Smooth muscle cell (in vitro differentiated cells): ENCODE results near the gene SULT1C2. TPM values are rescaled to one million over a fixed set of nuclear protein-coding genes. Genes with fewer than 3 reads are reported as not detected.

Source experiments
- DNase-seq: peaks from one replicate; lab custom pipeline; 2025; ENCODE audit not compliant: unreplicated experiment; lab: John Stamatoyannopoulos, UW
- H2AFZ ChIP-seq: fragments of 200-600 bp; sonication (generic); 2 replicates; pipeline ENCODE4 v1.6.0; 2016; ENCODE audit warnings: antibody characterized with exemption, low read depth, mild to moderate bottlenecking
- H3F3A ChIP-seq: fragments of 200-600 bp; sonication (generic); 2 replicates; pipeline ENCODE4 v1.6.0; 2017; ENCODE audit warnings: antibody characterized with exemption, low read depth
- H3K27ac ChIP-seq: fragments of 200-600 bp; sonication (generic); 2 replicates; pipeline ENCODE4 v1.5.1; 2016; ENCODE audit warnings: low read depth, mild to moderate bottlenecking
- H3K27me3 ChIP-seq: fragments of 200-600 bp; sonication (generic); 2 replicates; pipeline ENCODE4 v1.6.1; 2016; ENCODE audit warnings: low read depth, mild to moderate bottlenecking
- H3K36me3 ChIP-seq: fragments of 200-600 bp; sonication (generic); 2 replicates; pipeline ENCODE4 v1.5.1; 2016; ENCODE audit warnings: low read depth
- H3K4me1 ChIP-seq: fragments of 200-600 bp; sonication (generic); 2 replicates; pipeline ENCODE4 v1.5.1; 2016; ENCODE audit warnings: low read depth
- H3K4me2 ChIP-seq: fragments of 200-600 bp; sonication (generic); 2 replicates; pipeline ENCODE4 v1.6.0; 2016; ENCODE audit warnings: mild to moderate bottlenecking
- H3K4me3 ChIP-seq: fragments of 200-600 bp; sonication (generic); 2 replicates; pipeline ENCODE4 v1.5.1; 2016; ENCODE audit warnings: mild to moderate bottlenecking
- H3K79me2 ChIP-seq: fragments of 200-600 bp; sonication (generic); 2 replicates; pipeline ENCODE4 v1.6.0; 2016; ENCODE audit warnings: low read depth, mild to moderate bottlenecking
- H3K9ac ChIP-seq: fragments of 200-600 bp; sonication (generic); 2 replicates; pipeline ENCODE4 v1.6.0; 2016; ENCODE audit warnings: low read depth
- H3K9me3 ChIP-seq: fragments of 200-600 bp; sonication (generic); replicated peaks from 2 replicates; pipeline ENCODE4 v1.5.1; 2016; ENCODE audit warnings: low read depth
- H4K20me1 ChIP-seq: fragments of 200-600 bp; sonication (generic); 2 replicates; pipeline ENCODE4 v1.6.0; 2016; ENCODE audit warnings: low read depth
- CTCF ChIP-seq: fragments of 200-600 bp; sonication (generic); IDR thresholded peaks from 2 replicates; pipeline ENCODE4 v1.5.1; 2017; ENCODE audit warnings: borderline replicate concordance, mild to moderate bottlenecking, antibody characterized with exemption; ENCODE audit not compliant: insufficient read depth, poor library complexity, severe bottlenecking
- WGBS: methylation state at CpG from one replicate; pipeline ENCODE4 v1.1.7; 2016; ENCODE audit warnings: low lambda C conversion rate; 5-methylcytosine and 5-hydroxymethylcytosine counted together
- polyA plus RNA-seq: library from polyadenylated mRNA; unstranded; fragments of >200 nt; fragmentation: Nextera tagmentation; extraction: Ambion mirVana; gene quantifications from 2 replicates; pipeline ENCODE4 v1.2.1, GENCODE V29; 2016
- total RNA-seq: library from RNA; depleted of rRNA; stranded (reverse); fragments of >200 nt; gene quantifications from 2 replicates; pipeline ENCODE4 v1.2.3, GENCODE V29; 2014

SULT1C2 gene
- total and polyA plus RNA-seq, 2 experiments from 2014 or later, result not detected

GRCh38 chr2:108285616-108286015 is 3.1 kb upstream of the SULT1C2 start:
- Histone ChIP-seq H3K4me1 (no peaks in the 10 kb centered on the region), H3K27me3 (no peaks in the 10 kb centered on the region), H3F3A (no peaks in the 10 kb centered on the region), H3K36me3 (no peaks in the 10 kb centered on the region), H4K20me1 (no peaks in the 10 kb centered on the region), H3K4me2 (no peak overlapping the region), H3K9me3 (no peaks in the 10 kb centered on the region), H3K4me3 (no peak overlapping the region), H2AFZ (no peak overlapping the region), H3K79me2 (no peaks in the 10 kb centered on the region), H3K9ac (no peak overlapping the region), H3K27ac (no peak overlapping the region)
- no peak for DNase-seq
- no peak for TF ChIP-seq CTCF
- 90% methylated on average over 5 of the region's 5 CpGs for WGBS

GRCh38 chr2:108287169-108287568 is 1.5 kb upstream of the SULT1C2 start:
- Histone ChIP-seq H3K4me3 (no peak overlapping the region), H3K27me3 (no peaks in the 10 kb centered on the region), H3K36me3 (no peaks in the 10 kb centered on the region), H3F3A (no peaks in the 10 kb centered on the region), H3K4me2 (no peak overlapping the region), H3K27ac (no peak overlapping the region), H3K9me3 (no peaks in the 10 kb centered on the region), H3K9ac (no peak overlapping the region), H3K4me1 (no peaks in the 10 kb centered on the region), H3K79me2 (no peaks in the 10 kb centered on the region), H4K20me1 (no peaks in the 10 kb centered on the region), H2AFZ (no peak overlapping the region)
- WGBS, result 91% methylated on average over 2 of the region's 2 CpGs
- no peak for DNase-seq
- no peak for TF ChIP-seq CTCF

- DNase-seq, result no peak
- H3K4me2 ChIP-seq, result no peak overlapping the region
- no peaks in the 10 kb centered on the region for H3K36me3 ChIP-seq
- H3K4me1 ChIP-seq, result no peaks in the 10 kb centered on the region
- no peak overlapping the region for H3K4me3 ChIP-seq
- H3K9ac ChIP-seq, result no peak overlapping the region
- no peaks in the 10 kb centered on the region for H4K20me1 ChIP-seq
- no peaks in the 10 kb centered on the region for H3K9me3 ChIP-seq
- no peak for TF ChIP-seq CTCF
- no peak overlapping the region for H2AFZ ChIP-seq
- no peaks in the 10 kb centered on the region for H3K27me3 ChIP-seq
- H3K79me2 ChIP-seq, result no peaks in the 10 kb centered on the region
- H3K27ac ChIP-seq, result no peak overlapping the region
- H3F3A ChIP-seq, result no peaks in the 10 kb centered on the region
- 85% methylated on average over 4 of the region's 4 CpGs for WGBS
Observed at GRCh38 chr2:108293850-108294249, 5.2 kb downstream of the SULT1C2 start.

GRCh38 chr2:108297436-108298141 is 8.9 kb downstream of the SULT1C2 start:
- 86% methylated on average over 9 of the region's 9 CpGs for WGBS
- no peak for TF ChIP-seq CTCF
- no peaks in the 10 kb centered on the region for H4K20me1 ChIP-seq
- H3F3A ChIP-seq, result no peaks in the 10 kb centered on the region
- no peaks in the 10 kb centered on the region for H3K27me3 ChIP-seq
- H3K4me2 ChIP-seq, result no peak overlapping the region
- H3K36me3 ChIP-seq, result no peaks in the 10 kb centered on the region
- no peaks in the 10 kb centered on the region for H3K79me2 ChIP-seq
- DNase-seq, result no peak
- no peak overlapping the region for H2AFZ ChIP-seq
- no peaks in the 10 kb centered on the region for H3K4me1 ChIP-seq
- H3K4me3 ChIP-seq, result no peak overlapping the region
- H3K9me3 ChIP-seq, result no peaks in the 10 kb centered on the region
- no peak overlapping the region for H3K9ac ChIP-seq
- no peak overlapping the region for H3K27ac ChIP-seq
